Ascending aorta (tissue), 2 donors: Measurements from ENCODE around the gene LRRC14B. TPM values are rescaled to one million over a fixed set of nuclear protein-coding genes. Genes with fewer than 3 reads are reported as not detected.

Experiments used
- DNase-seq, 2 donors: peaks; one replicate each; pipeline ENCODE4 v3.0.0-alpha.2; 2019; ENCODE audit warnings: low spot score in 2 of 2
- H3K27ac ChIP-seq, 2 donors: fragments of 200-600 bp; sonication (generic); one replicate each; pipeline ENCODE4 v1.5.1; 2016 to 2017; ENCODE audit warnings: mild to moderate bottlenecking in 1 of 2
- H3K27me3 ChIP-seq: fragments of 200-600 bp; sonication (generic); one replicate; pipeline ENCODE4 v1.5.1; 2017
- H3K36me3 ChIP-seq, 2 donors: fragments of 200-600 bp; sonication (generic); one replicate each; pipeline ENCODE4 v1.5.1; 2016
- H3K4me1 ChIP-seq, 2 donors: fragments of 200-600 bp; sonication (generic); one replicate each; pipeline ENCODE4 v1.5.1; 2016 to 2017; ENCODE audit warnings: mild to moderate bottlenecking in 1 of 2
- H3K4me3 ChIP-seq, 2 donors: fragments of 200-600 bp; sonication (generic); one replicate each; pipeline ENCODE4 v1.5.1; 2016 to 2017; ENCODE audit warnings: mild to moderate bottlenecking in 1 of 2
- H3K9me3 ChIP-seq, 2 donors: fragments of 200-600 bp; sonication (generic); one replicate each; pipeline ENCODE4 v1.5.1; 2016
- CTCF ChIP-seq, 3 experiments: fragments of 200-600 bp in 2 of 3; fragments of 450-650 bp in 1 of 3; sonication (generic) in 2 of 3; IDR thresholded peaks; one replicate each; pipeline ENCODE4 v1.5.1; 2016 to 2019; ENCODE audit warnings: antibody characterized with exemption in 3 of 3, mild to moderate bottlenecking in 1 of 3, moderate library complexity in 1 of 3
- intact Hi-C: fragments of 100-400 bp; cut with DNase I; formaldehyde crosslinking; loops from one replicate; pipeline ENCODE4 v1.15.1; 2023
- total RNA-seq: library from RNA; depleted of rRNA; stranded (reverse); fragments of >200 nt; gene quantifications from one replicate; pipeline ENCODE4 v1.1.0, GENCODE V29; 2016

Gene LRRC14B
- total RNA-seq, 1 donor from 2014 or later, result not detected

- Histone ChIP-seq H3K27me3 (no peaks in the 10 kb centered on the region), H3K4me1 (no peaks in the 10 kb centered on the region), H3K27ac (no peak overlapping the region), H3K4me3 (no peak overlapping the region), H3K36me3 (no peaks in the 10 kb centered on the region), H3K9me3 (no peaks in the 10 kb centered on the region)
- no peak for TF ChIP-seq CTCF (IDR thresholded peaks at IDR 0.05)
- DNase-seq, result no peak
- intact Hi-C loops, result no loop called here
Measured at GRCh38 chr5:153256-153655, 38.0 kb upstream of the LRRC14B start.

- H3K4me3 ChIP-seq, result no peak overlapping the region
- intact Hi-C loops, result no loop called here
- H3K27me3 ChIP-seq, result no peaks in the 10 kb centered on the region
- H3K4me1 ChIP-seq, result no peaks in the 10 kb centered on the region
- no peaks in the 10 kb centered on the region for H3K9me3 ChIP-seq
- H3K36me3 ChIP-seq, result no peaks in the 10 kb centered on the region
- no peak for TF ChIP-seq CTCF (IDR thresholded peaks at IDR 0.05)
- DNase-seq, result no peak
- H3K27ac ChIP-seq, result no peak overlapping the region
Measured at GRCh38 chr5:154236-154635, 37.1 kb upstream of the LRRC14B start.

GRCh38 chr5:154826-155225 is 36.5 kb upstream of the LRRC14B start:
- Histone ChIP-seq H3K27ac (no peak overlapping the region), H3K4me1 (no peaks in the 10 kb centered on the region), H3K36me3 (no peaks in the 10 kb centered on the region), H3K27me3 (no peaks in the 10 kb centered on the region), H3K4me3 (no peak overlapping the region), H3K9me3 (no peaks in the 10 kb centered on the region)
- intact Hi-C loops, result no loop called here
- no peak for TF ChIP-seq CTCF (IDR thresholded peaks at IDR 0.05)
- no peak for DNase-seq

GRCh38 chr5:155651-156410 is 35.5 kb upstream of the LRRC14B start:
- Histone ChIP-seq H3K36me3 (no peaks in the 10 kb centered on the region), H3K4me3 (no peak overlapping the region), H3K27ac (no peak overlapping the region), H3K27me3 (no peaks in the 10 kb centered on the region), H3K9me3 (no peaks in the 10 kb centered on the region), H3K4me1 (no peaks in the 10 kb centered on the region)
- TF ChIP-seq CTCF (IDR thresholded peaks at IDR 0.05), result no peak
- no peak for DNase-seq
- intact Hi-C loops, result no loop called here

GRCh38 chr5:156411-157072 is 34.8 kb upstream of the LRRC14B start:
- no peaks in the 10 kb centered on the region for H3K4me1 ChIP-seq
- H3K27ac ChIP-seq, result no peak overlapping the region
- H3K36me3 ChIP-seq, result no peaks in the 10 kb centered on the region
- H3K27me3 ChIP-seq, result no peaks in the 10 kb centered on the region
- TF ChIP-seq CTCF (IDR thresholded peaks at IDR 0.05), result no peak
- intact Hi-C loops, result no loop called here
- DNase-seq, result peak in 1 of 2 donors; percentile 40
- no peak overlapping the region for H3K4me3 ChIP-seq
- no peaks in the 10 kb centered on the region for H3K9me3 ChIP-seq
